CD14-positive monocyte (primary cell): ENCODE data around the gene ITSN1. TPM values are rescaled to one million over a fixed set of nuclear protein-coding genes. Genes with fewer than 3 reads are reported as not detected.
A peak's percentile ranks its signal among the peaks of the same experiment; 100 is the strongest.
"Not testable (repeated sequence)": the region's sequence is repeated elsewhere in the genome, so short reads cannot be mapped to it uniquely, and the experiment has no call there.

Experiments
- DNase-seq, 3 donors: peaks; one replicate each; pipeline ENCODE4 v3.0.0-alpha.2; 2011 to 2022
- H2AFZ ChIP-seq: 2 replicates; pipeline ENCODE4 v1.6.0; 2012; ENCODE audit warnings: mild to moderate bottlenecking, low read depth, low read length, inconsistent platforms; ENCODE audit not compliant: insufficient read depth, poor library complexity, severe bottlenecking
- H3K27ac ChIP-seq, 2 donors: 1 replicate in 1 of 2; 2 replicates in 1 of 2; pipeline ENCODE4 v1.5.1; 2012 to 2013; ENCODE audit warnings: low read length in 2 of 2, control low read depth in 1 of 2, inconsistent platforms in 1 of 2, low read depth in 1 of 2, mild to moderate bottlenecking in 1 of 2
- H3K27me3 ChIP-seq, 2 donors: one replicate each; pipeline versions ENCODE4 v1.6.0 to v1.6.1; 2011 to 2013; ENCODE audit warnings: low read length in 2 of 2; ENCODE audit not compliant: control insufficient read depth in 2 of 2, insufficient read depth in 2 of 2
- H3K36me3 ChIP-seq, 2 donors: replicated peaks in 1 of 2; 1 replicate in 1 of 2; 2 replicates in 1 of 2; pipeline versions ENCODE4 v1.5.1 to v1.6.1; 2012 to 2013; ENCODE audit warnings: low read length in 2 of 2, control low read depth in 1 of 2, inconsistent platforms in 1 of 2, mild to moderate bottlenecking in 1 of 2; ENCODE audit not compliant: insufficient read depth in 2 of 2, control insufficient read depth in 1 of 2
- H3K4me1 ChIP-seq, 2 donors: 1 replicate in 1 of 2; 2 replicates in 1 of 2; pipeline versions ENCODE4 v1.5.1 to v1.6.1; 2012 to 2013; ENCODE audit warnings: low read length in 2 of 2, control low read depth in 1 of 2, inconsistent platforms in 1 of 2, mild to moderate bottlenecking in 1 of 2, moderate library complexity in 1 of 2; ENCODE audit not compliant: insufficient read depth in 2 of 2, control insufficient read depth in 1 of 2
- H3K4me2 ChIP-seq: replicated peaks from 2 replicates; pipeline ENCODE3; 2012; ENCODE audit warnings: low read length, moderate library complexity, mild to moderate bottlenecking; ENCODE audit not compliant: poor library complexity, severe bottlenecking; ENCODE audit errors: extremely low read depth
- H3K4me3 ChIP-seq, 3 experiments: fragments of 200-600 bp in 1 of 3; sonication (generic) in 1 of 3; replicated peaks in 1 of 3; 1 replicate in 2 of 3; 2 replicates in 1 of 3; pipeline ENCODE4 v1.5.1; 2011 to 2013; ENCODE audit warnings: low read length in 3 of 3, mild to moderate bottlenecking in 3 of 3, control low read depth in 2 of 3, low read depth in 2 of 3, inconsistent platforms in 1 of 3, moderate library complexity in 1 of 3
- H3K79me2 ChIP-seq: 2 replicates; pipeline ENCODE4 v1.6.0; 2012; ENCODE audit warnings: mild to moderate bottlenecking, control low read depth, inconsistent platforms, low read length, moderate library complexity; ENCODE audit not compliant: insufficient read depth
- H3K9ac ChIP-seq: 2 replicates; pipeline ENCODE4 v1.6.0; 2017; ENCODE audit warnings: low read length, mild to moderate bottlenecking; ENCODE audit not compliant: insufficient read depth, poor library complexity, severe bottlenecking
- H3K9me3 ChIP-seq, 2 donors: replicated peaks in 1 of 2; 1 replicate in 1 of 2; 2 replicates in 1 of 2; pipeline versions ENCODE4 v1.5.1 to v1.6.1; 2012 to 2013; ENCODE audit warnings: low read length in 2 of 2, control low read depth in 1 of 2; ENCODE audit not compliant: control insufficient read depth in 1 of 2, insufficient read depth in 1 of 2
- H4K20me1 ChIP-seq: 2 replicates; pipeline ENCODE4 v1.6.0; 2012; ENCODE audit warnings: mild to moderate bottlenecking, low read length, control low read depth, moderate library complexity; ENCODE audit not compliant: insufficient read depth
- H3K27ac Mint-ChIP-seq, 7 donors: one replicate each; pipeline ENCODE4 v1.8.0; 2020; ENCODE audit warnings: mild to moderate bottlenecking in 7 of 7, mixed read lengths in 7 of 7, moderate library complexity in 6 of 7, inconsistent platforms in 2 of 7
- H3K27me3 Mint-ChIP-seq, 3 donors: one replicate each; pipeline ENCODE4 v1.8.0; 2021 to 2022; ENCODE audit warnings: low read depth in 3 of 3, mild to moderate bottlenecking in 3 of 3, mixed read lengths in 3 of 3, moderate library complexity in 3 of 3, inconsistent platforms in 1 of 3
- H3K36me3 Mint-ChIP-seq, 2 donors: one replicate each; pipeline ENCODE4 v1.8.0; 2020; ENCODE audit warnings: mixed read lengths in 2 of 2, inconsistent platforms in 1 of 2, mild to moderate bottlenecking in 1 of 2
- H3K4me1 Mint-ChIP-seq: one replicate; pipeline ENCODE4 v1.8.0; 2020; ENCODE audit warnings: mild to moderate bottlenecking, mixed read lengths
- H3K4me3 Mint-ChIP-seq, 2 donors: one replicate each; pipeline ENCODE4 v1.8.0; 2020; ENCODE audit warnings: mild to moderate bottlenecking in 2 of 2, mixed read lengths in 2 of 2, moderate library complexity in 1 of 2
- H3K9me3 Mint-ChIP-seq, 7 donors: one replicate each; pipeline ENCODE4 v1.8.0; 2020 to 2022; ENCODE audit warnings: mixed read lengths in 7 of 7, mild to moderate bottlenecking in 6 of 7, moderate library complexity in 6 of 7, inconsistent platforms in 2 of 7
- CTCF ChIP-seq: fragments of 200-600 bp; IDR thresholded peaks from one replicate; pipeline ENCODE4 v1.8.0; 2022; ENCODE audit warnings: antibody characterized with exemption, mild to moderate bottlenecking
- WGBS: methylation state at CpG from one replicate; pipeline ENCODE4 v1.1.5; 2013; ENCODE audit warnings: missing lambda C conversion rate; ENCODE audit not compliant: insufficient coverage; 5-methylcytosine and 5-hydroxymethylcytosine counted together
- intact Hi-C, 2 donors: fragments of 100-400 bp; cut with micrococcal nuclease; formaldehyde crosslinking; loops; one replicate each; pipeline versions ENCODE4 v1.15.0 to v1.15.1; 2023
- polyA plus RNA-seq, 3 donors: library from polyadenylated mRNA; depleted of rRNA in 1 of 3; unstranded in 2 of 3; stranded (reverse) in 1 of 3; fragments of 300-500 nt in 2 of 3; fragments of >200 nt in 1 of 3; fragmentation: Illumina TruSeq in 2 of 3; gene quantifications; 1 replicate in 2 of 3; 2 replicates in 1 of 3; pipeline ENCODE4 v1.2.3, GENCODE V29; 2012 to 2021

Gene ITSN1
- polyA plus RNA-seq, 3 donors = 4.7 to 10.3 (median 5.1) TPM

DNA sequence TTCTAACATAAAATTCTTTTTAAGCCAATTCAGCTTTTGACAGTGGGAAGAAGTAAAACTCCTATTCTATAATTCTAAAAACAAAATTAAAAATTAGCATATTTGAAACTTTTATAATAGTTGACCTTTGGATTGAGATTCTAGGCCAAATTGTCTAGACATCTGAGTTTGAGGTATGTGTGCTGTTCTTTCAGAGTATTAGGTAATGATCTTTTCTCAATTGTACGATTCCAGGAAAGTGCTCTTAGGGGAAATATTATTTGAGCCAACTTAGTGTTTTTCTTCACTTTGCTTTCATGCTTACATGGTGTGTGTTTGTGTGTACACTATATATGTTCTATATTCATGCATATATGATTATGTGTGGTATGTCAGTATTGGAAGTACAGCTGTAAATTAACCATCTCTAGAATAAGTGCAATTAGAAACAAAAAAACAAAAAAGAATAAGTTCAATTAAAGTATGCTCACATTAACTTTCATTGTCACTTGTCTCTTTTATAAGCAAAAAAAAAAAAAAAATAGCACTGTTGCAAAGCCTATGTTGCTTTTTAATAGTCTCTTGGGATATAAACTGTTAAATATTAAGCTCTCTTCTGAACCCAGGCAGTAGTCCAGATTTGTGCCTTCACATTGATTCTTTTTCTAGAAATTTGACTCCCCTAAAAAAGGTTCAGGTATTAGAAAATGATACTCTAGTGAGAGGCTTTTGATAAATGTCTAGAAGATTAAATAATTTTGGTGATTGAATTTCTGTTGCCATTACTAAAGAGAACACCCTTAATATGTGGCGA, 141.1 kb downstream of the ITSN1 start:
- H3K9me3 Mint-ChIP-seq = peaks cover 2 to 8% (median 6%) of the 10 kb centered on the region in 7 donors
- no peak for TF ChIP-seq CTCF
- no peaks in the 10 kb centered on the region for H3K9me3 ChIP-seq
- no peaks in the 10 kb centered on the region for H3K27me3 Mint-ChIP-seq
- no peak overlapping the region for H3K4me3 ChIP-seq
- no peaks in the 10 kb centered on the region for H3K27me3 ChIP-seq
- H4K20me1 ChIP-seq = no peaks in the 10 kb centered on the region
- peaks cover 18 to 20% of the 10 kb centered on the region in 2 donors for H3K36me3 ChIP-seq
- peaks cover 34 to 45% of the 10 kb centered on the region in 2 donors for H3K36me3 Mint-ChIP-seq
- H3K4me1 Mint-ChIP-seq = no peaks in the 10 kb centered on the region
- intact Hi-C loops = no loop called here
- no peak overlapping the region for H3K9ac ChIP-seq
- H3K4me1 ChIP-seq = no peaks in the 10 kb centered on the region
- no peak overlapping the region for H3K27ac Mint-ChIP-seq
- H3K4me2 ChIP-seq = no peak overlapping the region
- no peak overlapping the region for H3K27ac ChIP-seq
- no peak overlapping the region for H2AFZ ChIP-seq
- no CpG with 5 or more reads among the region's 2 CpGs for WGBS
- no peak overlapping the region for H3K4me3 Mint-ChIP-seq
- H3K79me2 ChIP-seq = no peaks in the 10 kb centered on the region
- DNase-seq = no peak

DNA sequence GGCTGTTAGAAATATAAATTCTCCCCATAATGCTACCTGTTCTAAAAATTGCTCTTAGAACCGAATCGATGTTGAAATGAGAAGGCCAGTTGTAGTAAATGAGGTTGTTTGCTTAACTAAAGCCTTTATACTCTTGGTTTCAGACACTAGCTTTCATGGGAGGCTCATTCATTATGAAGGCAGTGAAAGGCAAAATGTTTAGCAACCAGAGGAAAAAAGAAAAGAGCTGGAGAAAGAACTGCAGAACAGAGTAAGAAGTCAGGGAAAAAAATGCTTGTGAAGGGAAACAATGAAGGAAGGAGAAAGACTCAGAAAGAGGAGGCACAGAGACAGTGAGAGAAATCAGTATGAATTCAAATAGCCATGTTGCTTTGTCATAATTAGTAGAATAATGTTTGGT, 145.1 kb downstream of the ITSN1 start:
- Mint-ChIP-seq H3K4me1 (no peaks in the 10 kb centered on the region), H3K4me3 (no peak overlapping the region), H3K27ac (peak overlapping the region in 1 of 7 donors; percentile 18), H3K27me3 (no peaks in the 10 kb centered on the region), H3K9me3 (peaks cover 0 to 4% (median 0%) of the 10 kb centered on the region in 7 donors), H3K36me3 (peaks cover 11 to 20% of the 10 kb centered on the region in 2 donors)
- WGBS = no CpG with 5 or more reads among the region's 2 CpGs
- DNase-seq = no peak
- Histone ChIP-seq H3K4me3 (no peak overlapping the region), H3K4me1 (no peaks in the 10 kb centered on the region), H4K20me1 (no peaks in the 10 kb centered on the region), H3K36me3 (peaks cover 2 to 9% of the 10 kb centered on the region in 2 donors), H2AFZ (no peak overlapping the region), H3K27me3 (no peaks in the 10 kb centered on the region), H3K79me2 (no peaks in the 10 kb centered on the region), H3K4me2 (no peak overlapping the region), H3K27ac (no peak overlapping the region), H3K9me3 (no peaks in the 10 kb centered on the region), H3K9ac (no peak overlapping the region)
- TF ChIP-seq CTCF = no peak
- intact Hi-C loops = no loop called here

- H3K27ac ChIP-seq, H2AFZ ChIP-seq, H3K4me2 ChIP-seq, H4K20me1 ChIP-seq, H3K4me3 ChIP-seq, H3K9me3 ChIP-seq, H3K27me3 ChIP-seq, H3K27me3 Mint-ChIP-seq, H3K4me3 Mint-ChIP-seq, H3K4me1 ChIP-seq, intact Hi-C loops, H3K79me2 ChIP-seq, H3K9ac ChIP-seq, H3K27ac Mint-ChIP-seq, H3K4me1 Mint-ChIP-seq, H3K9me3 Mint-ChIP-seq, DNase-seq, H3K36me3 ChIP-seq: not testable (repeated sequence)
- 100% methylated on average over 3 of the region's 5 CpGs for WGBS
- H3K36me3 Mint-ChIP-seq = peaks cover 4 to 15% of the 10 kb centered on the region in 2 donors
Observed at GRCh38 chr21:33788438-33788837, 146.1 kb downstream of the ITSN1 start.
